ENCODE data around the gene ZNF846.
"Not testable (repeated sequence)": the region's sequence is repeated elsewhere in the genome, so short reads cannot be mapped to it uniquely, and the experiment has no call there.

Gene ZNF846

DNA sequence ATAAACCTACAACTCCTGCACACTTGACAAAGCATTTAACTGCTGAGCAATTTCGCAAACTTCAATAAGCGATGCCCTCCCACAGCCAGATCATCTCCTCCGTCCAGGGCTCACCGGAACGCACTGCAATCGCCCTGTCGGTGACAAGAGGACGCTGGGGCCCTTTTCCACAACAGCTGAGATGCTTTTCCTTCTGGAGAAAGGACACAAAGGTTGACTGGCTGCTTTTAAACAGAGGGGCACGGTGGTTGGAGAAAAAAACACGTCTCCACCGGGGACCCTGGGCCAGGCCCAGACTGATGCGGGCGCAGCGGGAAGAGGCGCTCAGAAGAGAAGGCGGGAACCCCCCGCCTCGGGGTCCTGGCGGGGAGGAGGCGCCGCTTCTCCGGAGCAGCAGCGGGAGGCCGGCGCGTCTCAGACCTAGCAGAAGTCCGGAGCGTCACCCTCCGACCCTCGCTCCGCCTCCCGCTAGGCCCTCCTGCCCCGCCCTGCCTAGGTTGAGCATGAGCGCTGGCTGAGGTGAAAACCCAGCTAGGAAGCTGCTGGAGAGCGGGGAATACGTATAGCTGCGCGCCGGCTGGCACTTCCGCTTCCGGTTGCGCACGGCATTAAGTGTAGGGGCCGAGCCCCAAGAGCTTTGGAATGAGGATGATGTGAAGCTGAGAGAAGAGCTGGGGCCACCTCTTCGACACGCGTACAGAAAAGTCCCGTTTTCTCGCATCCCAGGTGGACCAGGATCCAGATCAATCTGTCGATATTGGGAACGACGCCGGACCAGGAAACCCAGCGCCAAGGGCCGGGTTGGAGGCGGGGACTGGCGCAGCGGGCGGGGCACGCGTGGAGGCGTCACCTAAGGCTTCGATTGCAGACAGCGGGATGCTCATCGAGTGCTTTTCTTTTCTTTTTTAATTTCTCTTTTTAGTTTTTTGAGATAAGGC, at the start of gene ZNF846:
ZNF846 (minus strand) TSS at position 564 of the 938 bp plus-strand sequence. CDS start 3,788 bp downstream, outside the sequence.
- peak; percentile 92 for DNase-seq

DNA sequence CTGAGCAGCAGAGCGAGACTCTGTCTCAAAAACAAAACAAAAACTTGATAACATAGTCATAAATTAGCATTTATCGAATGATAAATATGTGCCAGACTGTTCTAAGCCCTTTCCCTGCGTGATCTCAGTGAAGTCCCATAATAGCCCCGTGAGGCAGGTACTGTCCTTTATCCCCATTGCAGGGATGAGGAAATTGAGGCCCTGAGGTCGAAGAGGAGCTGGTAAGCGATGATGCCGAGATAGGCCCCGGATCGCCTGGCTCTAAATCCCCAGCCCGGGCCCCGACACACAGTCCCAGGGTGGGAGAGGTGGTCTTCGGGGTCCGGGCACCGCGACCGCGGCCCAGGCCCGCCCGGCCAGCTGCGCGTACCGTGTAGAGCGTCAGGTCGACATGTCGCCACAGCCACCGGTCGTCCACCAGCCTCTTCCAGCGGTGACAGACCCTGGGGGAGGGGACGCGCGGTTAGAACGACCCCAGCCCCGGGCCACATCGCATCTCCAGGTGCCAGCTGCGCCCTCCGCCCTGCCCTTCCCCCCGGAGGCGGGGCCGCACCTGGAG, 49.7 kb upstream of the ZNF846 start:
- DNase-seq, result no peak

DNA sequence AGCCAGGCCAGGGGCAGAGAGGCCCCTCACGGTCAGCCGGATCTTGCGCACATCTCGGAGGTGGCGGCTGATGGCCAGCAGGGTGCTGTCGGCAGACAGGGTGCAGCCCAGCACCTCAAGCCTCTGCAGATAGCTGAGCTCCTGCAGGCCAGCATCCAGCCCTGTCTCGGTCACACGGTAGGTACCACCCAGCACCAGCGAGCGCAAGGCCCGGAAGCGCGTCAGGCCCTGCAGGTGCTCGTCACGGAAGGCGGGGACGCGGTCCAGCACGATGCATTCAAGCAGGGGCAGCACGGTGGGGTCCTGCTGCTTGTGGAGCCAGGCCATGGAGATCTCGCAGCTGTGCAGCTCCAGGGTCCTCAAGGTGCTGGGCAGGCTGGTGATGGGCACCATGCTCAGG, 42.6 kb upstream of the ZNF846 start:
- DNase-seq, result no peak

DNA sequence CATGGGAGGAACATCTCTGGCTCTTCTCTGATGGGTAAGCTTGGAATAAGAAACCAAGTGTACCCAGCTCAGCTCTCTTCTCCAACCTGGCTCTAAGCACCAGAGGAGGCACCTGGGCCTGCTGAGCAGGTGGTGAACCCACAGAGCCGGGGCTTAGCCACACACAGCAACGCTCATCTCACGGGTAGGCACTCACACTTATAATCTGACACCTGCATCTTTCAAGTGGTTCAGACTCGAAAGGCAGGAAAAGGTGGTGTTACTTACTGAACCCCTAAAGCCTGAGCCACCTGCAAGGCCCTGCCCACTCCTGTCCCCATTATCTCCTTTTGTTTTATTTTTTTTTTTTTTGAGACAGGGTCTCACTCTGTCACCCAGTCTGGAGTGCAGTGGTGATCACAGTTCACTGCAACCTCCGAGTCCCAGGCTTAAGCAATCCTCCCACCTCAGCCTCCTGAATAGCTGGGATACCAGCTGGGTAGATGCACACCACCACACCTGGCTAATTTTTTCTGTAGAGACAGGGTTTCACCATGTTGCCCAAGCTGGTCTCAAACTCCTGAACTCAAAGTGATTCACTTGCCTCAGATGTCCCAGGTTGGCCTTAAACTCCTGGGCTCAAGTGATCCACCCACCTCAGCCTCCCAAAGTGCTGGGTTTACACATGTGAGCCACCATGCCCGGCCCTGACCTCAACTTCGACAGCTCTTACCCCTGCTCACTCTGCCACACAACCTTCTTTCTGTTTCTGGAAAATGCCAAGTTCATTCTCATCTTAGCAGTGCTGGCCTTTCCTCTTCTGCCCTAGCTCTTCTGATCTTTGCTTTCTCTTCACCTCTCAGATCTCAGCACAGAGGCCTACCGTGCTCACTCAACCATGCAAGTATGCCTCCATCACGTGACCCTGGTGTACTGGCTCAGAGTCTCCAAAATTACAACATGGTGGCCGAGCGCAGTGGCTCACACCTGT, 40.6 kb upstream of the ZNF846 start:
- peak; percentile 85 for DNase-seq

DNA sequence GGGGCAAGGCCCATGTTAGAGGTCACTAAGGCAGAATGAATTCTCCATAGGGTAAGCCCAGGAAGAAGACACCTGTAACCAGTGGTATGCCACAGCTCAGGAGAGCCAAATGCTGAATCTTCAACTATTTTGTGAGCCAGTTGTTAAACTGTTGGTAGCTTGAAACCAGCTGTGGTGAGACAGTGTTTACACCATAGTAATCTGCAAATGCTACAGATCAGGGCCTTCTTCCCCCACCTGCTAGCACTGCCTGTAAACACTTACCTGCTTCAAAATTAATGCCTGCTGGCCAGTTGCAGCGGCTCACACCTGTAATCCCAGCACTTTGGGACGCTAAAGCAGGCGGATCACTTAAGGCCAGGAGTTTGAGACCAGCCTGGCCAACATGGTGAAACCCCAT, 38.3 kb upstream of the ZNF846 start:
- peak; percentile 87 for DNase-seq

DNA sequence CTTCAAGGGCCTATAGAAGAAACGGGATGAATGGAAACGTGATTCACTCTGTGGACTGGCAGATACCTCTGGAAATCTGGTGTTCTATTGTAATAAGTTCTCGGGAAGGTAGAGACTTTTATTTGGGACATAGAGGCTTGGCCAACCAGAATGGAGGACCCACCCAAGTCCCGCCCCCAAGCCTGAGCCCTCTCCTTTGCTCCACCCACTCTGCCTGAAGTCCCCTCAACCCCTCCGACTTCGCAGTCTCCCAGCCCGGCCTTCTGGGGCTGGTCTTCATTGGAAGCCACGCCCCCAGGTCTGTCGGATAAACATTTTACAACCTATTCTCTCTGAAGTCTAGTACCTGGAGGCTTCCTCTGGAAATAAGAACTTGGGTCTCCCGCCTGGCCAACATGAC, 33.4 kb upstream of the ZNF846 start:
- DNase-seq, result no peak

DNA sequence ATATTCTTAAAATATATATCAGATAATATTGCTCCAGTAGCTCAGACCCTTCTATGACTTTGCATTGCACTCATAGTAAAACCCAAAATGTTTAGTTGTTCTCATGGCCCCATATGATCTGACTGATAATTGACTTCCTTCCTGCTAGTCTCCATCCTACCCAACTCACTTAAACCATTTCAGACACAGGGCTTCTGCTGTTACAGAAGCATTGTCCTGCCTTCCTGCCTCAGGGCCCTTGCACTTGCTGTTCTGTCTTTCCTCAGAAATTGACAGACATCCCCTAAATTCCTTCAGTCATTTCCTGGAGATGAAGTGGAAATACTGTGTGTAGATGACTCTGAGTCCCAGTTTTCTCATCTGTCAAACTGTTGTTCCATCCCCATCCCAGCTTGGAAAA, 30.6 kb upstream of the ZNF846 start:
- DNase-seq, result no peak

DNA sequence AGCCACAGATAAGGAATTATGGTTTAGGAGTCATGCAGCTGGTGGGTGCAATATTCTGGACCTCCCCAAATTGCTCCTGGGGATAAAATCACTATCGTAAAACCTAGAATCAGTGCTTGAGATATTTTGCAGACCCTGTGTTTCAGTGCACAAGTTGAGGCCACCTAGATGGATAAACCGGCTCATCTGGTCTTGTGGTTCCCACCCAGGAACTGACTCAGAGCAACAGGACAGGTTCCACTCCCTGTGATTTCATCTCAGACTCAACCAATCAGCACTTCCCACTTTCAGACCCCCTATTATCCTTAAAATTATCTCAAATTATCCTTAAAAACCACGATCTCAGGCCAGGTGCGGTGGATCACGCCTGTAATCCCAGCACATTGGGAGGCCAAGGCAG, 29.3 kb upstream of the ZNF846 start:
- no peak for DNase-seq

DNA sequence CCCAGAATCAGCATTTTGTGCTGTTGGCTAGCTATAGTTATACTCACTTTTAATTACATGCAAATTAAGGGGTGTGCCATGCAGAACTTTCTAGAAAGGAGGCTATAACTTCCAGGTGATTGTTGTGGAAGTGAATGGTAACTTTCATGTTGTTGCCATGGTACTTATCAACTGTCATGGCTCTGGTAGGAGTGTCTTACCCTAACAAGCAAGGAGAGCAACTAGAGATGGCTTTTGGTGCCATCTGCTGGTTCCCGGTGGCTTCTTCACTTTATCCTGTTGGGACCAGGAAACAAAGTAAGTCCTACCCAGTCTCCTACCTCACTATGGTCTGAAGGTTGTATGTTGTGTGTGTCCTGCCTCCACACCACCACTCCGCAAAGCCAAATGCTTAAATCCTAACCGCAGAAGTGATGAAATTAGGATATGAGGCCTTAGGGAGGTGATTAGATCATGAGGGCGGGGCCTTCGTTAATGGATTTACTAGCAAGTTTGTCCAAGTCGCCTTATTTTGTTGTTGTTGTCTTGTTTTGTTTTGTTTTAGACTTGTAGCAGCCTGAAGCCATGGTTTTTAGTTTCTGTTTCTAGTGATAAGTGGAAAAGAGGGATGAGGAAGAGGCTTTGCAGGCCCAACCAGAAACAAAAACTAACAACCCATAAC, 27.7 kb upstream of the ZNF846 start:
- peak; percentile 88 for DNase-seq

DNA sequence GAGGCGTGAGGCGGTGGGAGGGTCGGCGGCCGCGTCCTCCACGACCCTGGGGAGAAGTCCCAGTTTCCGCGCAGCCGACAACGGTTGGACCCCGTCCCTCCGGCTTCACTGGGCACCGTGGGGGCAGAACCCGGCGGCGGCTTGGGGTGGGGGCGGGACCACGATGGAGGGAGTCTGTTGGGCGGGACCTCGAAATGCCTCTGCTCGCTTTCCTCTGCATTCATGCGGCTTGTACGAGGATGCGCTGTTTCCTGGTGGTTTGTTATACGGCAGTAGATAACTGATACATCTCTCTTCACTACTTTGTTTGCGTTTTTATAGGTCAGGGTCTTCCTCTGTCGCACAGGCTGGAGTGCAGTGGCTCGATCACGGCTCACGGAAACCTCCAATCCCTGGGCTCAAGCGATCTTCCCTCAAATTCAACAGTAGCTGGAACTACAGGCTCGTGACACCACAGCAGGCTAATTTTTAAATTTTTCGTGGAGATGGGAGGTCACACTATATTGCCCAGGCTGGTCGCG, 24.6 kb upstream of the ZNF846 start:
- peak; percentile 13 for DNase-seq

DNA sequence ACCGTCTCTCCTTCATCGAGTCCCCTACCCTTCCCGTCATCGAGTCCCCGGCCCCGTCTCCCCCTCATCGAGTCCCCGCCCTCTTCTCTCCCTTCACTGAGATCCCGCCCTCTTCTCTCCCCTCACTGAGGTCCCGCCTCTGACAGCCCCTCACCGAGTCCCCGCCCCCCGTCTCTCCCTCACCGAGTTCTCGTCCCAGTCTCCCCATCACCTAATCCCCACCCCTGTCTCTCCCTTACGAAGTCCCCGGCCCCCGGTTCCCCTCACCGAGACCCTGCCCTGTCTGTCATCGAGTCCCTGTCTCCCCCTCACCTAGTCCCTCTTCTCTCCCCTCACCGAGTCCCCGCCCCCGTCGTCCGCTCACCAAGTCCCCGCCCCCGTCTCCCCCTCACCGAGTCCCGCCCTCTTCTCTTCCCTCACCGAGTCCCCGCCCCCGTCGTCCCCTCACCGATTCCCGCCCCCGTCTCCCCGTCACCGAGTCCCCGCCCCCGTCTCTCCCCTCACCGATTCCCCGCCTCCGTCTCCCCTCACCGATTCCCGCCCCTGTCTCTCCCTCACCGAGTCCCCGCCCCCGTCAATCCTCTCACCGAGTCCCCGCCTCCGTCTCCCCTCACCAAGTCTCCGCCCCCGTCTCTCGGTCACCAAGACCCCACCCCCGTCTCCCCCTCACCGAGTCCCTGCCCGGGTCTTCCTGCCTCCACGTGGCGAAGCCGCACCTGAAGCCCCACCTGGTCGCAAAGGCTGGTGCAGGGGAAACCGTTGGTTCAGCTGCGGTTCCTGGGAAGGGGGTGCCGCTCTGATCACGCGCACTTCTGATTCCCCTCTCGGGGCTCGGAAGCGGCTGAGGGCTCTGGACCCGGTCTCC, 23.9 kb upstream of the ZNF846 start:
- DNase-seq, result peak; percentile 90

DNA sequence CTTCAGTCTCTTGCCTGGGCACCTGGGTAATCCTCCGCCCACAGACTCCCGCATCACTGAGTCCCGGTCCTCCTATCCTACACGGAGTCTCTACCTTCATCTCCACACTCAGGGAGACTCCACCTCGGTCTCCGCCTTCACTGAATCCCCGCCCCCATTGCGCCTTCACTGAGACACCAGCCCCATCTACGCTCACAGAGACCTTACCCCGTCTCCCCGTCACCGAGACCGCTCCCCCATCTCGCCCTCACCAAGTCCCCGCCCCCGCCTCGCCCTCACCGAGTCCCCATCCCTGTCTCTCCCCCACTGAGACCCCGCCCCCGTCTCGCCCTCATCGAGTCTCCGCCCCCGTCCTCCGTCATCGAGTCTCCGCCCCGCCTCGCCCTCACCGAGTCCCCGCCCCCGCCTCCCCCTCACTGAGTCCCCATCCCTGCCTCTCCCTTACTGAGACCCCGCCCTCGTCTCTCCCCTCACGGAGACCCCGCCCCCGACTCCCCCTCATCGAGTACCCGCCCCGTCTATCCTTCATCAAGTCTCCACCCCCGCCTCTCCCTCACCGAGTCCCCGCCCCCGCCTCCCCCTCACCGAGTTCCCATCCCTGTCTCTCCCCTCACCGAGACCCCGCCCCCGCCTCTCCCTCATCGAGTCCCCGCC, 23.1 kb upstream of the ZNF846 start:
- peak; percentile 90 for DNase-seq

DNA sequence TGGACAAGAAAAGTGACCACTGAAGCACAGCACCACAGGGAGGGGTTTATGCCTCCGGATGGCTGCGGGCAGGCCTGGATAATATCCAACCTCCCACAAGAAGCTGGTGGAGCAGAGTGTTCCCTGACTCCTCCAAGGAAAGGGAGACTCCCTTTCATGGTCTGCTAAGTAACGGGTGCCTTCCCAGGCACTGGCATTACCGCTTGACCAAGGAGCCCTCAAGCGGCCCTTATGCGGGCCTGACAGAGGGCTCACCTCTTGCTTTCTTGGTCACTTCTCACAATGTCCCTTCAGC, 22.5 kb upstream of the ZNF846 start:
- DNase-seq, result not testable (repeated sequence)

DNA sequence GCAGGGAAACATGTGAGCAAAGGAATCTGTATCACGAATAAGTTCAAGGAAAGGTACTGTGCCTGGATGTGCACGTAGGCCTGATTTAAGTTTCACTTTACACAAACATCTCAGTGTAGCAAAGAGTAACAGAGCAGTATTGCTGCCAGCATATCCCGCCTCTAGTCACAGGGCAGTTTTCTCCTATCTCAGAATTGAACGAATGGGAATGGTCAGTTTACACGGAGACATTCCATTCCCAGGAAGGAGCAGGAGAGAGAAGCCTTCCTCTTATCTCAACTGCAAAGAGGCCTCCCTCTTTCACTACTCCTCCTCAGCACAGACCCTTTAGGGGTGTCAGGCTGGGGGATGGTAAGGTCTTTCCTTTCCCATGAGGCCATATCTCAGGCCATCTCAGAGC, 21.0 kb upstream of the ZNF846 start:
- DNase-seq, result not testable (repeated sequence)

DNA sequence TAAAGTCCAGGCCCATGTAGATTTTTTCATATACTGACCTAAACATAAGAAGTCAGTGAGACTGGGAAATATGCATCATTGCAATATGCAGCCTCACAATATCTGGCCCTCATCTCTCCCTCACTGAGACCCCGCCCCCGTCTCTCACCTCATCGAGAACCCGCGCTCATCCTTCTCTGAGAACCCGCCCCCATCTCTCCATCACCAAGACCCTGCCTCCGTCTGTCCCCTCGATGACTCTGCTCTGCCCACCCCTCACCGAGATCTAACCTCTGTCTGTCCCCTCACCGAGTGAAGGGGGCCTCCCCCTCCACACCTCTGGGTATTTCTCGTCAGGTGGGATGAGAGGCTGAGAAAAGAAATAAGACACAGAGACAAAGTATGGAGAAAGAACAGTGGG, 20.5 kb upstream of the ZNF846 start:
- DNase-seq, result no peak

DNA sequence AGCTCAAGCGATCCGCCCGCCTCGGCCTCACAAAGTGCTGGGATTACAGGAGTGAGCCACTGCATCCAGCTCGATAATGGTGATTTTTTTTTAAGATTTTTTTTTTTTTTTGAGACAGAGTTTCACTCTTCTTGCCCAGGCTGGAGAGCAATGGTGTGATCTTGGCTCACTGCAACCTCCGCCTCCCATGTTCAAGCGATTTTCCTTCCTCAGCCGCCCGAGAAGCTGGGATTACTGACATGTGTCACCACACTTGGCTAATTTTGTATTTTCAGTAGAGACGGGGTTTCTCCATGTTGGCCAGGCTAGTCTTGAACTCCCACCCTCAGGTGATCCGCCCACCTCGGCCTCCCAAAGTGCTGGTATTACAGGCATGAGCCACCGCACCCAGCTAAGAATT, 20.1 kb upstream of the ZNF846 start:
- not testable (repeated sequence) for DNase-seq

DNA sequence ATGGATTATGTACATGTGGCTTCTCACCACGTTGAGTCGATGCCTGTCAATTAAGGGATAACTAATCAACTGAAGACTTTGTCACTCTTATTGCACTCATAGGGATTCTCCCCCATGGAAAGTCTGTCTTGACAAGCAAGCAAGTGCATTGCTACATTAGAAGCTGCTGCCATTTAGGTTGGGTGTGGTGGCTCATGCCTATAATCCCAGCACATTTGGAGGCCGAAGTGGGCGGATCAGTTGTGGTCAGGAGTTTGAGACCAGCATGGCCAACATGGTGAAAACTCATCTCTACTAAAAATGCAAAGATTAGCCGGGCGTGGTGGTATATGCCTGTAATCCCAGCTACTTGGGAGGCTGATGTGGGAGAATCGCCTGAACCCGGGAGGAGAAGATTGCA, 18.3 kb upstream of the ZNF846 start:
- DNase-seq, result no peak

DNA sequence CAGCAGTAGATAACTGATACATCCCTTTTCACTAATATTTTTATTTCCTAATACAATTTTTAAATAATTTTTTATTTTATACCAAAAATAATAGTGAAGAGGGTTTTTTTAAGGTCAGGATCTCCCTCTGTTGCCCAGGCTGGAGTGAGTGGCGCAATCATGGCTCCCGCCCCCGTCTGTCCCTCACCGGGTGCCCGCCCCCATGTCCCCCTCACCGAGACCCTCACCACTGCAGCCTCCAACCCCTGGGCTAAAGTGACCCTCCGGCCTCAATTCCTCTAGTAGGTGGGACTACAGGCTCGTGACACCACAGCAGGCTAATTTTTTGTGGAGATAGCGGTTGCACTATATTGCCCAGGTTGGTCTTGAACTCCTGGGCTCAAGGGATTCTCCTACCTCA, 17.8 kb upstream of the ZNF846 start:
- DNase-seq, result no peak

DNA sequence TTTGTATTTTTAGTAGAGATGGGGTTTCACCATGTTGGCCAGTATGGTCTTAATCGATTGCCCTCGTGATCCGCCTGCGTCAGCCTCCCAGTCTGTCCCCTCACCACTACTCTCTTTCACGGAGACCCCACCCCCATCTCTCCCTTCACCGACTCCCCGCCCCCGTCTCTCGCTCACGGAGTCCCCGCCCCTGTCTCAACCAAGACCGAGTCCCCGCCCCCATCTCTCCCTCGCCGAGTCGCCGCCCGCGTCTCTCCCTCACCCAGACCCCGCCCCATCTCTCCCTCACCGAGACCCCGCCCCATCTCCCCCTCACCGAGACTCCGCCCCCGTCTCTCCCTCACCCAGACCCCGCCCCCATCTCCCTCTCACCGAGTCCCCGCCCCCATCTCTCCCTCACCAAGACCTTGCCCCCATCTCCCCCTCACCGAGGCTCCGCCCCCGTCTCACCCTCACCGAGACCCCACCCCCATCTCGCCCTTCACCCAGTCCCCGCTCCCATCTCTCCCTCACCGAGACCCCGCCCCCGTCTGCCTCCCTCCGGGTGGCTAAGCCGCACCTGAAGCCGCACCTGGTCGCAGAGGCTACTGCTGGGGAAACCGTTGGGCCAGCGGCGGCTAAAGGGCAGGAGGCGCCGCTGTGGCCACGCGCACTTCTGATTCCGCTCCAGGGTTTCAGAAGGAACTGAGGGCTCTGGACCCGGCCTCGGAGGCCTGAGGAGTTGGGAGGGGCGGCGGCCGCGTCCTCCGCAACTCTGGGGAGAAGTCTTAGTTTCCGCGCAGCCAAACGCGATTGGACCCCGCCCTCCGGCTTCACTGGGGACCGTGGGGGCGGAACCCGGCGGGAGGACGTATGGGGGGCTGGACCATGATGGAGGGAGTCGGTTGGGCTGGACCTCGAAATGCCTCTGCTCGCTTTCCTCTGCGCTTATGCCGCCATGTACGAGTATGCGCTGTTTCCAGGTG, 17.1 kb upstream of the ZNF846 start:
- peak; percentile 90 for DNase-seq

DNA sequence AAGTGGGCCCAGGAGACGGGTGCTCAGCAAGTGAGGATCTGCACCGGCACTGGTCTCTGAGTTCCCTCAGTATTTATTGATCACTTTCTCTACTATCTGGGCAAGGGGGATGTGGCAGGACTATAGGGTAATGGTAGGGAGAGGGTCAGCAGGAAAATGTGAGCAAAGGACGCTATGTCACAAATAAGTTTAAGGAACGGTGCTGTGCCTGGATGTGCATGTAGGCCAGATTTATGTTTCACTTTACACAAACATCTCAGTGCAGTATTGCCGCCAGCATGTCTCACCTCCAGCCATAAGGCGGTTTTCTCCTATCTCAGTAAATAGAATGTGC, 15.6 kb upstream of the ZNF846 start:
- DNase-seq, result not testable (repeated sequence)

All from RPMI8226 (cell line).